ENCODE results near the gene ESPN. TPM values are rescaled to one million over a fixed set of nuclear protein-coding genes. Genes with fewer than 3 reads are reported as not detected.

Gene ESPN
- total RNA-seq, 1 donor from 2014 or later: 54.0 TPM

GRCh38 chr1:6410248-6410893 lies 14.2 kb upstream of the ESPN start:
- Mint-ChIP-seq H3K4me1 (ENCODE audit: low read depth) (peaks cover 4% of the 10 kb centered on the region), H3K4me3 (ENCODE audit: low read depth) (no peak overlapping the region), H3K27ac (no peak overlapping the region), H3K36me3 (ENCODE audit: insufficient read depth) (no peaks in the 10 kb centered on the region), H3K9me3 (ENCODE audit: low read depth) (no peaks in the 10 kb centered on the region), H3K27me3 (peaks cover 43% of the 10 kb centered on the region)
- DNase-seq (ENCODE audit: low spot score, unreplicated experiment): no peak
- no peak for TF ChIP-seq CTCF (IDR thresholded peaks at IDR 0.05; ENCODE audit: unreplicated experiment)

- no peak for TF ChIP-seq CTCF (IDR thresholded peaks at IDR 0.05; ENCODE audit: unreplicated experiment)
- peaks cover 56% of the 10 kb centered on the region for H3K27me3 Mint-ChIP-seq
- no peak overlapping the region for H3K27ac Mint-ChIP-seq
- peaks cover 4% of the 10 kb centered on the region for H3K4me1 Mint-ChIP-seq (ENCODE audit: low read depth)
- H3K4me3 Mint-ChIP-seq (ENCODE audit: low read depth): no peak overlapping the region
- no peaks in the 10 kb centered on the region for H3K36me3 Mint-ChIP-seq (ENCODE audit: insufficient read depth)
- no peak for DNase-seq (ENCODE audit: low spot score, unreplicated experiment)
- no peaks in the 10 kb centered on the region for H3K9me3 Mint-ChIP-seq (ENCODE audit: low read depth)
Observed at GRCh38 chr1:6412896-6413295, 11.7 kb upstream of the ESPN start.

- Mint-ChIP-seq H3K27ac (no peak overlapping the region), H3K4me3 (ENCODE audit: low read depth) (no peak overlapping the region)
- DNase-seq (ENCODE audit: low spot score, unreplicated experiment): no peak
Observed at GRCh38 chr1:6414443-6414844, 10.1 kb upstream of the ESPN start.

GRCh38 chr1:6414881-6415626 lies 9.5 kb upstream of the ESPN start:
- TF ChIP-seq CTCF (IDR thresholded peaks at IDR 0.05; ENCODE audit: unreplicated experiment): no peak
- Mint-ChIP-seq H3K4me3 (ENCODE audit: low read depth) (no peak overlapping the region), H3K36me3 (ENCODE audit: insufficient read depth) (no peaks in the 10 kb centered on the region), H3K4me1 (ENCODE audit: low read depth) (peaks cover 4% of the 10 kb centered on the region), H3K9me3 (ENCODE audit: low read depth) (no peaks in the 10 kb centered on the region), H3K27me3 (peaks cover 61% of the 10 kb centered on the region), H3K27ac (no peak overlapping the region)
- no peak for DNase-seq (ENCODE audit: low spot score, unreplicated experiment)

More at GRCh38 chr1:6414443-6414844, 10.1 kb upstream of the ESPN start:
- TF ChIP-seq CTCF (IDR thresholded peaks at IDR 0.05; ENCODE audit: unreplicated experiment): peak; percentile 61
- Mint-ChIP-seq H3K36me3 (ENCODE audit: insufficient read depth) (no peaks in the 10 kb centered on the region), H3K4me1 (ENCODE audit: low read depth) (peaks cover 4% of the 10 kb centered on the region), H3K27me3 (peaks cover 61% of the 10 kb centered on the region), H3K9me3 (ENCODE audit: low read depth) (no peaks in the 10 kb centered on the region)

- Mint-ChIP-seq H3K27me3 (peaks cover 66% of the 10 kb centered on the region), H3K9me3 (ENCODE audit: low read depth) (no peaks in the 10 kb centered on the region), H3K4me3 (ENCODE audit: low read depth) (no peak overlapping the region), H3K27ac (no peak overlapping the region), H3K4me1 (ENCODE audit: low read depth) (peaks cover 4% of the 10 kb centered on the region), H3K36me3 (ENCODE audit: insufficient read depth) (no peaks in the 10 kb centered on the region)
- no peak for DNase-seq (ENCODE audit: low spot score, unreplicated experiment)
- TF ChIP-seq CTCF (IDR thresholded peaks at IDR 0.05; ENCODE audit: unreplicated experiment): no peak
Observed at GRCh38 chr1:6416295-6416656, 8.3 kb upstream of the ESPN start.
